ENCODE results near the gene SSBP3. TPM values are rescaled to one million over a fixed set of nuclear protein-coding genes. Genes with fewer than 3 reads are reported as not detected.

SSBP3 gene
- total and polyA plus RNA-seq, 9 of the 15 experiments (the other 6 are each of a cell fraction or from before 2014, with no cell fraction given), result 8.7 to 108 (median 33.8) TPM

GRCh38 chr1:54225986-54226559 is 180.1 kb downstream of the SSBP3 start:
- Histone ChIP-seq H3K9ac (ENCODE audit: insufficient read depth in 1 of 2, low read depth in 2 of 2, low read length in 2 of 2) (no peak overlapping the region; a peak in 1 of 4 replicates), H3K27ac (ENCODE audit: extremely low read depth, low read depth, low read length) (no peak overlapping the region), H4K20me1 (replicated peaks; ENCODE audit: control insufficient read depth, insufficient read depth, low read length) (peaks cover 20% of the 10 kb centered on the region), H3K4me1 (replicated peaks in 1 of 2; ENCODE audit: control insufficient read depth in 2 of 2, insufficient read depth in 2 of 2, low read length in 2 of 2) (peaks cover 21 to 41% of the 10 kb centered on the region in 2 experiments), H3K9me3 (replicated peaks; ENCODE audit: control insufficient read depth, insufficient read depth, low read depth, low read length) (no peaks in the 10 kb centered on the region), H3K9me1 (ENCODE audit: control insufficient read depth, insufficient read depth, low read length) (no peaks in the 10 kb centered on the region), H2AFZ (ENCODE audit: low read depth, low read length) (no peak overlapping the region), H3K36me3 (ENCODE audit: control insufficient read depth, insufficient read depth, low read length) (peaks cover 53% of the 10 kb centered on the region), H3K79me2 (ENCODE audit: control insufficient read depth, insufficient read depth, low read length) (no peaks in the 10 kb centered on the region), H3K4me2 (ENCODE audit: insufficient read depth, low read length) (no peak overlapping the region), H3K27me3 (ENCODE audit: control insufficient read depth in 2 of 2, insufficient read depth in 2 of 2, low read length in 2 of 2) (no peaks in the 10 kb centered on the region), H3K4me3 (no peak overlapping the region)
- TSS peak; percentile 47 for BruUV-seq (replicated peaks)
- no peak for DNase-seq (ENCODE audit: extremely low read depth in 1 of 4, low spot score in 3 of 4)
- TF ChIP-seq POLR2A (conservative IDR thresholded peaks at IDR 0.05), result 0 out of 2 replicates have a peak, but pooled peaks have one; percentile 34
- TF ChIP-seq, protein P1, sequence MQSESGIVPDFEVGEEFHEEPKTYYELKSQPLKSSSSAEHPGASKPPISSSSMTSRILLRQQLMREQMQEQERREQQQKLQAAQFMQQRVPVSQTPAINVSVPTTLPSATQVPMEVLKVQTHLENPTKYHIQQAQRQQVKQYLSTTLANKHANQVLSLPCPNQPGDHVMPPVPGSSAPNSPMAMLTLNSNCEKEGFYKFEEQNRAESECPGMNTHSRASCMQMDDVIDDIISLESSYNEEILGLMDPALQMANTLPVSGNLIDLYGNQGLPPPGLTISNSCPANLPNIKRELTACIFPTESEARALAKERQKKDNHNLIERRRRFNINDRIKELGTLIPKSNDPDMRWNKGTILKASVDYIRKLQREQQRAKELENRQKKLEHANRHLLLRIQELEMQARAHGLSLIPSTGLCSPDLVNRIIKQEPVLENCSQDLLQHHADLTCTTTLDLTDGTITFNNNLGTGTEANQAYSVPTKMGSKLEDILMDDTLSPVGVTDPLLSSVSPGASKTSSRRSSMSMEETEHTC (IDR thresholded peaks at IDR 0.05), result no peak
- no peak for TF ChIP-seq ZNF589 (CRISPR knock-in tag; IDR thresholded peaks at IDR 0.05; ENCODE audit: low read depth)
- no peak for TF ChIP-seq YBX1 (IDR thresholded peaks at IDR 0.05)
- no peak for TF ChIP-seq ZNF507 (tag; conservative IDR thresholded peaks at IDR 0.05)
- TF ChIP-seq RBM22 (IDR thresholded peaks at IDR 0.05; ENCODE audit: low read depth, low read length, poor library complexity, severe bottlenecking), result peak; percentile 86
- TF ChIP-seq ZNF354B (CRISPR knock-in tag; IDR thresholded peaks at IDR 0.05), result no peak
- peak; percentile 66 for TF ChIP-seq POLR2G (IDR thresholded peaks at IDR 0.05; ENCODE audit: low read depth, low read length)
- TF ChIP-seq, protein P2, sequence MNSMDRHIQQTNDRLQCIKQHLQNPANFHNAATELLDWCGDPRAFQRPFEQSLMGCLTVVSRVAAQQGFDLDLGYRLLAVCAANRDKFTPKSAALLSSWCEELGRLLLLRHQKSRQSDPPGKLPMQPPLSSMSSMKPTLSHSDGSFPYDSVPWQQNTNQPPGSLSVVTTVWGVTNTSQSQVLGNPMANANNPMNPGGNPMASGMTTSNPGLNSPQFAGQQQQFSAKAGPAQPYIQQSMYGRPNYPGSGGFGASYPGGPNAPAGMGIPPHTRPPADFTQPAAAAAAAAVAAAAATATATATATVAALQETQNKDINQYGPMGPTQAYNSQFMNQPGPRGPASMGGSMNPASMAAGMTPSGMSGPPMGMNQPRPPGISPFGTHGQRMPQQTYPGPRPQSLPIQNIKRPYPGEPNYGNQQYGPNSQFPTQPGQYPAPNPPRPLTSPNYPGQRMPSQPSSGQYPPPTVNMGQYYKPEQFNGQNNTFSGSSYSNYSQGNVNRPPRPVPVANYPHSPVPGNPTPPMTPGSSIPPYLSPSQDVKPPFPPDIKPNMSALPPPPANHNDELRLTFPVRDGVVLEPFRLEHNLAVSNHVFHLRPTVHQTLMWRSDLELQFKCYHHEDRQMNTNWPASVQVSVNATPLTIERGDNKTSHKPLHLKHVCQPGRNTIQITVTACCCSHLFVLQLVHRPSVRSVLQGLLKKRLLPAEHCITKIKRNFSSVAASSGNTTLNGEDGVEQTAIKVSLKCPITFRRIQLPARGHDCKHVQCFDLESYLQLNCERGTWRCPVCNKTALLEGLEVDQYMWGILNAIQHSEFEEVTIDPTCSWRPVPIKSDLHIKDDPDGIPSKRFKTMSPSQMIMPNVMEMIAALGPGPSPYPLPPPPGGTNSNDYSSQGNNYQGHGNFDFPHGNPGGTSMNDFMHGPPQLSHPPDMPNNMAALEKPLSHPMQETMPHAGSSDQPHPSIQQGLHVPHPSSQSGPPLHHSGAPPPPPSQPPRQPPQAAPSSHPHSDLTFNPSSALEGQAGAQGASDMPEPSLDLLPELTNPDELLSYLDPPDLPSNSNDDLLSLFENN (IDR thresholded peaks at IDR 0.05; ENCODE audit: low read depth in 2 of 2, low read length in 2 of 2), result no peak
- ChIA-PET POLR2A (interaction anchor here (0.7 to 0.9 kb wide), 2 partner anchors 12 to 15 kb away, joined by 4 to 6 read pairs; no protein-coding TSS in a partner anchor), CTCF (ENCODE audit: low intra/inter-chr PET ratio) (no interaction called here)
- intact Hi-C loops (cut with micrococcal nuclease) (no loop called here), in situ Hi-C loops (cut with MboI) (no loop called here)
- 89% methylated on average over 17 of the region's 20 CpGs for WGBS (ENCODE audit: insufficient coverage, low coverage, missing lambda C conversion rate)
- FAIRE-seq, result no peak
- ATAC-seq, result no peak
